Measurements from ENCODE around the gene KIAA0040.

The KIAA0040 gene

DNA sequence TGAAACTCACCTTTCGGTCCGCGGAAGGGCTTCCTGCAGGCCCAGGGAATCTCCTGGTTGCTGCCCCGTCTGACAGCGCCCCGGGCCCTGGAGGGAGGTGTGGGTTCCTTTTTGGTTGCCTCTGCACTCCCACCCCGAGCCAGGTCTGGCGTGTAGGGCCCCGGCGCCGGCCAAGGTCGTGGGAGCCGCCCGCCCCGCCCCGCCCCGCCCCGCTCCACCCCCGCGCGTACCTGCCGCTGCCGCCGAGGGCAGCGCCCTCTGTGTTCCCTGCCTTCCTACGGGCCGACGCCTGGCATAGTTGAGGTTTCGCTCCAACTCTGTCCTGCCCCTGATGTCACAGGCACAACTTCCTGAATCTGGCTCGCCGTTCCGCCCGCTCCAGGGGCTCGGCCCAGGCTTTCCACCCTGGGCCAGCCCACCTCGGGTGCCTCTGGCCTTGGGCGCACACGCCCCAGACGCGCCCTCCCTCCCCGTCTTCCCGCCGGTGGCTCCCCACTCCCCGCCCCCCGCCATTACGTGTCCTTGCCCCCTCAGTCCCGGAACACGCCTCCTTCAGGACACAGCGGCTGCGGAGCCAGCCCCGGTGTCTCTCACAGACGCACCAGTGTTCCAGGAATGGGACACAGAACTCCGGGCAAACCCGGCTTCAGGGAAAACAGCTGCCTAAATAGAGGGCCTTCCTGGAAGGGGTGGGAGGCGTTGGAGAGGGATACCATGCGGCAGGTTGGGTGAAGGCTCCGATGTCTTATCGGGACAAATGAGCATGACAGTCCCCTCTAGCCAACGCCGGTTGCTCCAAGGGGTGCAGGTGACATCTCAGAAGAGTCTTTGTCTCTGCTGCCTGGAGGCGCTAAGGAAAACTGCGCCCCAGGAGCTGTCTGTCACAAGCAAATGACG is at the start of gene KIAA0040:
TSS of gene KIAA0040 (minus strand) at position 147 of the 897 bp plus-strand sequence. CDS start 31,763 bp downstream, outside the sequence.
- peak; percentile 22 for DNase-seq

GRCh38 chr1:175237389-175237788 is 44.8 kb upstream of the KIAA0040 start:
- no peak for DNase-seq

DNA sequence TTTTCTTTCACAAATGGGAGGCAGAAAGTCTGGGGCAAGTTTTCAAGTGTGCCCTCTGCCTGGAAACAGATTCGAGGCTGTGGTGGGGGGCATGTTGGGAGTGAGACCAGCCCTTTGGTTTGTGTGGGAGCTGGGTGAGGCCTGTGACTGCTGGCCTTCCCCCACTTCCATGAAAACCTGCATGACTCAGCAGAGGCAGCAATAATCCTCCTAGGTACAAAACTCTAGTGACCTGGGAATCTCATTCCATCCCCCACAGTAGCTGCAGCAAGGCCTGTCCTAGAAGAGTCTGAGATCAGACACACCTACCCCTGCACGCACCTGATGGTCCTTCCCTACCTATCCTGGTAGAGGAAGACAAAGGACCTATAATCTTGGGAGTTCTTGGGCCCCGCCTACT is 42.1 kb upstream of the KIAA0040 start:
- no peak for DNase-seq

DNA sequence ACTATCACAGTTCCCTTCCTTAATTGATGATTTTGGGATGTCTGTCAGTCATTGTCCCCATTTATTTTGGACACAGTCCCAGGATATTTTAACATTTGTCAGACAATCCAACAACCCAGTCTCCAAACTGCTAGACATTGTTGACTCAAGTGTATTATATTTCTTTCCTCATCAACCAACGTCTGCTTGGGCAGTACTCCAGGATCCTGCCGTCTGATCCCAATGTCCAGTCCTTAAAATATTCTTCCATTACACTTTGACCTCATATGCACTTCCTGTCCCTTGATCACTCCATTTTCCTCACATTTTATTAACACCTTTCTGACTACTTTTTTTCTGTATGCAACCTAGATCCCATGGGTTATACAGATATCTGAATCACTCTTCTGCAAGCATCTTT is 39.8 kb upstream of the KIAA0040 start:
- peak; percentile 56 for DNase-seq

DNA sequence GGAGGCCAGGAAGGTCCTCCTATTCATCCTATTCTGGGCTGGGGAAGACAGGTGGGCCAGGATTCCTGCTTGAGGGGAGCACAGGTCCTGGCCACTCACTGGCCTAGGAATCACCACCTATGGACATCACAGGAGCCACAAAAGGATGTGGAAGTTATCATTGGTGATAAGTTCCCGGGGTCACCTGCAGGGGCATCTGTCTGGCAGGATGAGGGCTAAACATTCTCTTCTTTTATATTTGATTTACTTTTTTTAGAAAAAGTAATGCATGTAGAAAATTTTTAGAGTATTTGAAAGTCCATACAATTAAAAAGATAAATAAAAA is 33.2 kb upstream of the KIAA0040 start:
- no peak for DNase-seq

- DNase-seq: no peak
Measured at GRCh38 chr1:175222296-175222938, 29.8 kb upstream of the KIAA0040 start.

DNA sequence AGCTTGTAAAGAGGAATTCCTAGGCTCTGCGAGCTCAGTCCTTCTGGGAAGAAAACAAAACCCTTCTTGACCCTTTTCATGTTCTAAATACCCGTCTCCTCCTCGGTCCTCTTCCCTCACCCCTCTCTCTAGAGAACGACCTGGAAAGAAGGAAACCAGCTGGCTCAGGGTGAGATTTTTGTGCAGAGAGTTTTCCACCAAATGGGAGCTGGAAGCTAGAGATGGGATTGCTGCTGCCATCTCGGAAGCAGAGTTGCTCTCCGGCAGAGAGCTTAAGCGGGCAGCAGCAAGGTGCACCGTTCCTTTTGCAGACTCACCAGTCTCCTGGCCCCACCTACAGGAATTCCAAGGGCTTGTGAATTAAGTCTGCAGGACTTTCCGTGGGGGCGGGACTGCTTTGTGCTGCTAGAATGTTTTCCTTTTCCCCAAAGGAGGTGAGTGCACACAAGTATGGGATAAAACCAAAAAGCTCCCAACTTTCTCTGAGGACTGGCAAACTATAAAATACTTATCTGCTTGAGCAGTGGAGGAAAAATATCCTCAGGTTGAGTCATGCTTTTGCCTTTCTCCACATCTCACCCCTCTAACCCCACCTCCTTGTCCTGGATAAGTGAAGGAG is 29.1 kb upstream of the KIAA0040 start:
- no peak for DNase-seq

DNA sequence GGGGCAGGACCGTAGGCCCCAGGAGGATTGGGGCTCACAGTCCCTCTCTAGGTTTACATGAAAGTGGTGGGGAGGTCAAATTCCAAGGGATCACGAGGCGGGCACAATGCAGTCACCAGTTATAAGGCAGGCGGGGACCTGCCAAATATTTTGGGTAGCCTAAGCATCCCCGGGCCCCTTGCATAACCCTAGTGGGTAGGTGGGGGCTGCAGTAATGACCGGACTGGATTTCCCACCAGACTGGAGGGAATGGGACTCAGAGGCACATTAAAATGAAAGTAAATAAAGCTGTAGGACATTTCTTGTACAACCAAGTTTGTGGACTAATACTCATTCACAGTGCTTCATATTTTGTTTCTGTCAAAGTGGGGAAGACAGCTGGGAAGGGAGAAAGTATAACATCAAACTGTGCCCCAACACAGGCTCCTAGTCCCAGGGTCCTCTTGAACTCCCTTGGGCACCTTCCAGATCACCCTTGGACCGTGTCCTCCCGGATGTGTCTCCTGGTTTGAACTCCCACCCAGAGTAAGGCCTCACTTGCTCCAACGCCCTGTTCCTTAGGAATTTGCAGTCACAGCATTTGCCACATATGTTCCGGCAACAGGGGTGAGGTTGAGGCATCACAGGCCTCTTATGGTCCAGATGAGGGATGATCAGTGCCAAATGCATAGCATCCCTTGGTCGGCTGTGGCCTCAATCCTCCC is 28.4 kb upstream of the KIAA0040 start:
- no peak for DNase-seq

- DNase-seq: no peak
Measured at GRCh38 chr1:175219774-175220173, 27.2 kb upstream of the KIAA0040 start.

GRCh38 chr1:175218786-175219434 is 26.3 kb upstream of the KIAA0040 start:
- no peak for DNase-seq

DNA sequence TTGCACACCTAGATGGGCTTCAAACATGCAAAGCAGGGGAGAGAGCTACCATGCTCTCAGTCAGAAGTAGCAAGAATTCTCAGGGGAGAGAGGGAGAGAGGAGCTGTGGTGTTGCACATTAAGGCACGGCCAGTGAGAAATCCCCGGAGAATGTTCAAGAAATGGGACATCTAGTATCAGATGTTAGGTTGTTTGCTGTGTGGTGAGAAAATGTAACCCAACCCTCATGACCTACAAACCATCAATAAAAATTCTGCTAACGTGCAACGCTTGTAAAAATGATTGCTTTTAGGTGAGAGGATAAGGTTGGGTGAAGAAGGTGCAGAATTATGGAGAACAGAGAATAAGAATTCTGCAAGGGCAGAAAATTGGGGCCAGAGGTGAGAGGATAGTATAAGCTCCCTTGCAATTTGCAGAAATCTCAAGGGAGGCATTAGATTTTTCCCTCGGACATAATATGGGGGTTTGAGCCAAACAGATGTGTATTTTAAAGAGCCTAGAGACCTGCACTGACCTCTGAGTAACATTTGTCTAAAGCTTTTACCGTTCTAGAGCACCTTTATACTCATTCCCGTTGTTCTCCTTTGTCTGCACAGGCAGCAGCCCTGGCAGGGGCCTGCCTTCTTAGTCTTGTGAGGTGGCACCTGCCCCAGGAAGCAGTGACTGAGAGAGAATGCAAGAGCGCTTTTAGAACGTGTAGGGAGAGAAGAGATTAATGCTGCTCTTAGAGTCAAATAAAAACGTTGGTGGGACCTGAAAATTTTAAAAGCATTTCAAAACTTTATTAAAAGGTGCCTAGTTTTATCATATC is 25.4 kb upstream of the KIAA0040 start:
- DNase-seq: peak; percentile 25

DNA sequence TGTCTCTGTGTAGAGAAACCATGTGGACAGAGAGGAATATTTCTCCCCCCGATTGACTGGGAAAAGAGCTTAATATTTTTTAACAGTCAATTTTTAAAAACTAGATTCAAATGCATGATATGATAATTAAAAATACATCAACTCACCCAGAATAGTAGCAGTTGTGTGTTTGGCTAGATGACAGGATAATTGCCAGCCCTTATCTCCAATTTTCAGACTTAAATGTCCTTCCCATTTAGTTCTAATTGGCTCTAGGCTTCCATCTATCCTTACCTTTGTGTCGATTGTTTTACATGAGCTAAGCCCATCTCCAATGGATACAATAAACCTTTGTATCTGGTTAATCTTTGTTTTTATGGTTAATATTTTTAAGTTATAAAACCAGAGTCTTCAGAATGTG is 23.9 kb upstream of the KIAA0040 start:
- DNase-seq: peak; percentile 13

DNA sequence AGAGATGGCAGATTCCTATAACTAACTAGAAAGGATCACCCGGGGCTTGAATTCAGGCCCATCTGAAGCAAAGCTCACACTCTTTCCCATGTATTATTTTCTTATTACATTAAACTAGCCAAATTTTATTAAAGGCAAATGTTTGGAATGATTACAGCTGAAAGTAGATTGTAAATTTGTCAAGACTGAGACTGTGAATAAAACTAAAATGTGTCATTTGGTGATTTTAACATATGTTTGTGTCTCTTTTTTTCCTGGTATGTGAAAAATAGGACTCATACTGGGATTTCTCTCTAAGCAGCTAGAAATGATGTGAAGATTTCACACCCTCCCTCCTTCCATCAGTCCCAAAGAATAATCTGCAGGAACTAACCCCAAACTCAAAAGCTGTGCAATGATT is 19.1 kb upstream of the KIAA0040 start:
- DNase-seq: no peak

- DNase-seq: no peak
Measured at GRCh38 chr1:175210744-175211143, 18.2 kb upstream of the KIAA0040 start.

- DNase-seq: no peak
Measured at GRCh38 chr1:175209493-175209921, 16.9 kb upstream of the KIAA0040 start.

DNA sequence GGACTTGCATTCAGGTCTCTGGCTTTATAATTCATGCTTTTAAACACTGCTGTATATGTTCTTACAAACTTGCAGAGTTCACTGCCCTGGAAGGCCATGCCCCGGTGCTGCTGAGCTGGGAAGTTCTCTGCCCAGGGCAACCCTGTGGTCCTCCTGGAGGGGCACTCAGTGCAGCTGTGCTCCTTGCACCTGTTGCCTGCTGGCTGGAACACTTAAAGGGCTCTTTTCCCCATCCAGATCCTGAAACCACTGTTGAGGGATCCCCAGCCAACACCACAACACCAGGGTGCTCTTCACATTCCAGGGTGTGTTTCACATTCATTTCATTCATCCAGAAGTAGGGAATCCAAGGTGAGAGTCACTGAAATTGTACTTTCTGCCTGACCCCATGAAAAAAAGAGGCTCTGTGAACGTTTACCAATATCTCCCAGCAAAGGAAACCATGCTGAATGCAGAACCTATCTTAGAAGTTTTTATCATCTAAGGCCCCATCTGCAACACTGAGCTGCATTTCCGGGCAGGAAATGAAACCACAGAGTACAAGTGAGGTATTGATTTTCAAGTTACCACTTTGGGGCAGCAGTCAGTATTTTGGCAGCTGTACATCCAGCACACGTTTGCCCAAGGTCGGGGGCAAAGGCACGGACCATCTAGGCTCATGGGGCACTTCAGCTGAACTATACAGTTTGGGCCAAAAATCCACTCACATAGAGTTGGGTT is 16.4 kb upstream of the KIAA0040 start:
- DNase-seq: peak; percentile 4

DNA sequence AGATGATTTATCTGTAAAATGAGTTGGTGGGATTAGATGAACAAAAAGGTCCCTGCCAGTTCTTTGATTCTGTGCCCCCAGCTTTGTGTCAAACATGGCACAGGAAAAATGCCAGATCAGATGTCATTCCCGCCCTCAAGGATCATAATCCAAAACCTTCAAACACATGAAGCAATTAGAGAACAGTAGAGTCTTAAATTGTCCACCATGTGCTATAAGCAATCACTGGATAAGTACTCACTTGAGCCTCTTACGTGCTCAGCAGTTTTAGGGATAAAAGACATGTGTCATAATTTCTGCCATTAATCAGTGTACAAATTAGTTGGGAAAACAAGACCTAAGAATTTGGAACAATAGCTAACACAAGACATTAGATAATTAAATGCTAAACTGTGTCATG is 15.4 kb upstream of the KIAA0040 start:
- peak; percentile 93 for DNase-seq

DNA sequence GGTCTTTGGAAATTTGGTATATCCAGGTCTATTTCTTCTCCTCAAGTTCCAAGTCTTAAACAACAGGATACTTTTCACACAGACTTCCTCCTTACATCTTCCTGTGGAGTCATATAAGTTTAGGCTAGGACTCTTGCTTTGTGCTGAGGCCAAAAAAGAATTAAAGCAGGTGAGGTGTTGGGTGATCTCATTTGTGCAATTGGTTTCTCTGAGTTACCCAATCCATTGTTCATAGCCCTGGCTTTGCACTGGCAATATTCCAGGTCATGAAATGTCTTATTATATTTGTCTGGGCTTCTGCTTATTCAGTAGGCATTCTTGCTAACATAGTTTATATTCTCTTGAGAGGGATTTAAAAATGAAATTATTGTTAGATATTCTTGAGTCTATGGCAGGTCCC is 14.1 kb upstream of the KIAA0040 start:
- peak; percentile 16 for DNase-seq

DNA sequence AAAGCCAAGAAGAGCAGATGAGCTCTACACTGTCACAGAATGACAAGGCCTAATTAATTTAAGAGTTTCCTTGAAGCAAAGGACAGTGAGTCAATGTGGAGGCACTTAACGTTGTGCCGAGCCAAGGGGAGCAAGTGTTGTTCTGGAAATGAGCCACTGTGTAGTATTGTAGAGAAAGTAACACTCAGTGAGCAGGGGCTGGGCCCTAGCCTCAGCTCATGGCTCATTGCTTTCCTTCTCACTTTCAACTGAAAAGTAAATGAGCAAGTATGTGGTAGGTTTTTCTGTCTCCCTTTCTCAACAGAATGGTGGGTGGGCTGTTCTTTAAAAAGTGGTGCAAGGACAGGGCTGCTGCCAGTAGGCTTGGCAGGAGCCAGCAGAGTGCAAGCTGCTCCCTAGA is 11.8 kb upstream of the KIAA0040 start:
- DNase-seq: no peak

DNA sequence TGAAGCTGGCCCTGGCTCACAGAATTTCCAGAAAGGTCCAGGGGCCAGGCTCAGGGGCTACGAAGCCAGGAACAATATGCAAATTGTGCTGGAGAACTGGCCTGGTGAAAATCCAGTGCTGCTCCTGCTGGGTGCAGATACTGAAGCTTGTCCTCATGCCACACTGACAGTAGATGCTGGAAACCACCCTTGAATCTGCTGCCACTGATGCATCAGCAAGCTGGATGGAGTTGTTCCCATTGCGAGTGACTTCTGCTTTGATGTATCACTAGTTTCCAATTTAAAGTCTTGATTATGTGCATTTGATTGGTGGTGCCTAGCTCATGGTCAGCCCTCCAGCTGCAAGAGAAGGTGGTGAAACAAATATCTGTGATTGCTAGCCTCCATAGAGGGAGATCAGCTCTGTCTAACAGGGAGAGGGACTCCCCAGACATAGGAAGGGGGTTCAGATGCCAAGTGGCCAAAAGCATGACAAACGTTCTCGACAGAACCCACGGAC is 11.0 kb upstream of the KIAA0040 start:
- DNase-seq: no peak

Measured in NCI-H1092 treated with DMSO at 0.1 percent for 48 hours (cell line).